ENCODE measurements around the gene HEY2. TPM values are rescaled to one million over a fixed set of nuclear protein-coding genes. Genes with fewer than 3 reads are reported as not detected.

HEY2 gene
- total RNA-seq, 1 experiment from 2014 or later, result 6.6 TPM

DNA sequence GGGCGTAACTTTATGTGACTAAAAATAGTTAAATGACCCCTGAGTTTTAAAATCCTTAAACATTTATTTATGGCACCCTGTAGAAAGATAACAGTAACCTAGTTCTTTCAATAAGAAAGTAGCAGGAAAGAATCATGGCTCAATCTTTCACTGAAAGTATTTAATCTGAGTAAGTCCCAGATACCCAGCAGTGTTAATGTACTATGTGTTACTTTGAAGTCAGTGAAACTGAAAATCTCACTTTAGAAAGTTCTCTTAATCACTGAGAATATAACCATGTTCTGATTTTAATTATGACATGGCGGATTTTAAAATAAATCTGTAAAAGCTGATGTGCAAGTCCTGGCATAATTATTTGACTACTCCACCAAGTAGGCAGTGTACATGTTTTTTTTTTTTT is 8.1 kb upstream of the HEY2 start:
- Mint-ChIP-seq H3K27ac (no peak overlapping the region), H3K9me3 (no peaks in the 10 kb centered on the region), H3K4me1 (peaks cover 33 to 41% of the 10 kb centered on the region in 2 experiments), H3K4me3 (no peak overlapping the region), H3K27me3 (ENCODE audit: low read depth) (no peaks in the 10 kb centered on the region), H3K36me3 (ENCODE audit: insufficient read depth in 1 of 3, low read depth in 3 of 3) (no peaks in the 10 kb centered on the region)
- Histone ChIP-seq H2BK15ac (ENCODE audit: low read depth, low read length) (no peak overlapping the region), H3T11ph (ENCODE audit: low read length) (no peak overlapping the region), H2BK20ac (ENCODE audit: low read depth, low read length, poor library complexity, severe bottlenecking) (no peak overlapping the region), H3K79me2 (ENCODE audit: insufficient read depth, low read length) (no peaks in the 10 kb centered on the region), H3K9me3 (ENCODE audit: control insufficient read depth, low read depth, low read length) (no peaks in the 10 kb centered on the region), H4K5ac (ENCODE audit: insufficient read length, low read depth, low read length) (no peak overlapping the region), H2AFZ (ENCODE audit: low read length) (no peak overlapping the region), H2BK5ac (ENCODE audit: insufficient read length, low read length) (no peak overlapping the region), H2BK12ac (ENCODE audit: insufficient read length, low read depth, low read length) (no peak overlapping the region), H3K23ac (ENCODE audit: insufficient read length, low read depth, low read length) (no peak overlapping the region), H3K23me2 (ENCODE audit: insufficient read length, low read depth, low read length, poor library complexity, severe bottlenecking) (peaks cover under 1% of the 10 kb centered on the region), H3K79me1 (ENCODE audit: insufficient read depth, low read depth, low read length, poor library complexity, severe bottlenecking) (no peaks in the 10 kb centered on the region), H4K20me1 (ENCODE audit: control insufficient read depth, insufficient read depth, insufficient read length) (no peaks in the 10 kb centered on the region), H4K8ac (replicated peaks; ENCODE audit: insufficient read length, low read depth, low read length) (no peak overlapping the region), H3K27me3 (ENCODE audit: insufficient read depth, low read length) (no peaks in the 10 kb centered on the region), H3K56ac (ENCODE audit: insufficient read length, low read depth, low read length) (no peak overlapping the region), H3K4me1 (ENCODE audit: insufficient read depth, low read length) (peaks cover 4% of the 10 kb centered on the region; the same call in 1 of the 2 replicates), H3K9ac (ENCODE audit: extremely low read depth, insufficient read length, low read length) (no peak overlapping the region), H3K18ac (ENCODE audit: insufficient read length, low read depth, low read length) (no peak overlapping the region), H3K4ac (ENCODE audit: low read depth, low read length) (no peak overlapping the region), H2AK5ac (ENCODE audit: insufficient read length, low read length) (no peak overlapping the region), H3K4me2 (ENCODE audit: insufficient read depth, insufficient read length, low read length) (no peak overlapping the region), H3K14ac (ENCODE audit: insufficient read depth, low read length) (no peak overlapping the region), H4K91ac (ENCODE audit: insufficient read length, low read depth, low read length) (no peak overlapping the region), H2BK120ac (ENCODE audit: low read depth, low read length, poor library complexity, severe bottlenecking) (no peak overlapping the region), H3K27ac (ENCODE audit: insufficient read length, low read depth, low read length) (no peak overlapping the region)
- TF ChIP-seq CTCF (conservative IDR thresholded peaks at IDR 0.05), result no peak
- no peak for DNase-seq
- WGBS (ENCODE audit: extremely low coverage, insufficient read length, low lambda C conversion rate), result no CpG with 5 or more reads among the region's 2 CpGs

Data from H9 (cell line).